Activated CD4-positive, alpha-beta T cell treated with anti-CD3 and anti-CD28 coated beads for 24 hours (primary cell): ENCODE measurements around the gene MYCBP2.
"Not testable (repeated sequence)": the region's sequence is repeated elsewhere in the genome, so short reads cannot be mapped to it uniquely, and the experiment has no call there.

Source experiments
- DNase-seq, 2 donors: peaks; one replicate each; pipeline ENCODE4 v3.0.0-alpha.2; 2020; ENCODE audit warnings: low read depth in 2 of 2

MYCBP2 gene

GRCh38 chr13:77326905-77327604 lies at the start of gene MYCBP2:
MYCBP2 (minus strand) TSS chr13:77327094; CDS start chr13:77326775, 319 bp downstream.
- peak; percentile 93 to 97 for DNase-seq

- no peak for DNase-seq
Observed at GRCh38 chr13:77375560-77376108, 48.7 kb upstream of the MYCBP2 start.

GRCh38 chr13:77374786-77375185 lies 47.9 kb upstream of the MYCBP2 start:
- no peak for DNase-seq

- DNase-seq: no peak
Observed at GRCh38 chr13:77374339-77374738, 47.4 kb upstream of the MYCBP2 start.

GRCh38 chr13:77373502-77373901 lies 46.6 kb upstream of the MYCBP2 start:
- DNase-seq: no peak

GRCh38 chr13:77372275-77372674 lies 45.4 kb upstream of the MYCBP2 start:
- DNase-seq: no peak

GRCh38 chr13:77370888-77371287 lies 44.0 kb upstream of the MYCBP2 start:
- DNase-seq: no peak

GRCh38 chr13:77362166-77362565 lies 35.3 kb upstream of the MYCBP2 start:
- no peak for DNase-seq

GRCh38 chr13:77360032-77360685 lies 33.3 kb upstream of the MYCBP2 start:
- no peak for DNase-seq

- DNase-seq: no peak
Observed at GRCh38 chr13:77359171-77359570, 32.3 kb upstream of the MYCBP2 start.

- no peak for DNase-seq
Observed at GRCh38 chr13:77358001-77358400, 31.1 kb upstream of the MYCBP2 start.

- no peak for DNase-seq
Observed at GRCh38 chr13:77356155-77356554, 29.3 kb upstream of the MYCBP2 start.

GRCh38 chr13:77353995-77354394 lies 27.1 kb upstream of the MYCBP2 start:
- no peak for DNase-seq

- no peak for DNase-seq
Observed at GRCh38 chr13:77351315-77351714, 24.4 kb upstream of the MYCBP2 start.

GRCh38 chr13:77350811-77351210 lies 23.9 kb upstream of the MYCBP2 start:
- no peak for DNase-seq

GRCh38 chr13:77349365-77349764 lies 22.5 kb upstream of the MYCBP2 start:
- no peak for DNase-seq

- DNase-seq: not testable (repeated sequence)
Observed at GRCh38 chr13:77347351-77347750, 20.5 kb upstream of the MYCBP2 start.

GRCh38 chr13:77345150-77345780 lies 18.4 kb upstream of the MYCBP2 start:
- DNase-seq: no peak

- no peak for DNase-seq
Observed at GRCh38 chr13:77343841-77344240, 16.9 kb upstream of the MYCBP2 start.

GRCh38 chr13:77339408-77339807 lies 12.5 kb upstream of the MYCBP2 start:
- DNase-seq: no peak

GRCh38 chr13:77338961-77339401 lies 12.1 kb upstream of the MYCBP2 start:
- DNase-seq: no peak

- no peak for DNase-seq
Observed at GRCh38 chr13:77338329-77338728, 11.4 kb upstream of the MYCBP2 start.

GRCh38 chr13:77337159-77337558 lies 10.3 kb upstream of the MYCBP2 start:
- no peak for DNase-seq
